Hepatocyte (in vitro differentiated cells): ENCODE results near the gene FSTL3. TPM values are rescaled to one million over a fixed set of nuclear protein-coding genes. Genes with fewer than 3 reads are reported as not detected.

Experiments used
- DNase-seq: peaks from one replicate; pipeline ENCODE4 v3.0.0-alpha.2; 2016; ENCODE audit warnings: low spot score
- H2AFZ ChIP-seq: fragments of 200-600 bp; sonication (generic); 2 replicates; pipeline ENCODE4 v1.6.0; 2016; ENCODE audit warnings: antibody characterized with exemption, mild to moderate bottlenecking
- H3K27ac ChIP-seq: fragments of 200-600 bp; sonication (generic); 2 replicates; pipeline ENCODE4 v1.5.1; 2016; ENCODE audit warnings: mild to moderate bottlenecking
- H3K27me3 ChIP-seq: fragments of 200-600 bp; sonication (generic); 2 replicates; pipeline ENCODE4 v1.6.1; 2016
- H3K36me3 ChIP-seq: fragments of 200-600 bp; sonication (generic); replicated peaks from 2 replicates; pipeline ENCODE4 v1.5.1; 2016; ENCODE audit warnings: low read depth; ENCODE audit not compliant: insufficient read depth
- H3K4me1 ChIP-seq: fragments of 200-600 bp; sonication (generic); 2 replicates; pipeline ENCODE4 v1.5.1; 2016; ENCODE audit warnings: mild to moderate bottlenecking, moderate library complexity; ENCODE audit not compliant: insufficient read depth
- H3K4me2 ChIP-seq: fragments of 200-600 bp; sonication (generic); 2 replicates; pipeline ENCODE4 v1.6.0; 2016
- H3K4me3 ChIP-seq: fragments of 200-600 bp; sonication (generic); 2 replicates; pipeline ENCODE4 v1.5.1; 2016; ENCODE audit warnings: mild to moderate bottlenecking
- H3K79me2 ChIP-seq: fragments of 200-600 bp; sonication (generic); 2 replicates; pipeline ENCODE4 v1.6.0; 2017; ENCODE audit warnings: mild to moderate bottlenecking
- H3K9me2 ChIP-seq: fragments of 200-600 bp; sonication (generic); replicated peaks from 2 replicates; pipeline ENCODE4 v1.6.0; 2017; ENCODE audit warnings: mild to moderate bottlenecking; ENCODE audit not compliant: insufficient read depth
- H3K9me3 ChIP-seq: fragments of 200-600 bp; sonication (generic); 2 replicates; pipeline ENCODE4 v1.5.1; 2016; ENCODE audit warnings: low read depth, mild to moderate bottlenecking
- H4K20me1 ChIP-seq: fragments of 200-600 bp; sonication (generic); 2 replicates; pipeline ENCODE4 v1.6.0; 2016; ENCODE audit warnings: mild to moderate bottlenecking; ENCODE audit not compliant: insufficient read depth, poor library complexity, severe bottlenecking
- CTCF ChIP-seq: fragments of 200-600 bp; sonication (generic); IDR thresholded peaks from 2 replicates; pipeline ENCODE4 v1.5.1; 2016; ENCODE audit warnings: antibody characterized with exemption, mild to moderate bottlenecking; ENCODE audit not compliant: poor library complexity
- EZH2 ChIP-seq: fragments of 200-600 bp; sonication (generic); IDR thresholded peaks from 2 replicates; pipeline ENCODE4 v1.6.1; 2016; ENCODE audit warnings: antibody characterized with exemption, mild to moderate bottlenecking, borderline replicate concordance
- EZH2phosphoT487 ChIP-seq: fragments of 200-600 bp; sonication (generic); IDR thresholded peaks from one replicate; pipeline ENCODE4 v1.6.1; 2018; ENCODE audit warnings: antibody characterized with exemption, mild to moderate bottlenecking, low read depth, moderate library complexity; ENCODE audit not compliant: unreplicated experiment, severe bottlenecking
- WGBS: methylation state at CpG from one replicate; pipeline ENCODE4 v1.1.6; 2016; ENCODE audit warnings: low lambda C conversion rate; ENCODE audit errors: missing lambda C conversion rate; 5-methylcytosine and 5-hydroxymethylcytosine counted together
- polyA plus RNA-seq: library from polyadenylated mRNA; unstranded; fragments of >200 nt; fragmentation: Nextera tagmentation; extraction: Ambion mirVana; gene quantifications from 2 replicates; pipeline ENCODE4 v1.2.1, GENCODE V29; 2016
- total RNA-seq: library from RNA; depleted of rRNA; stranded (reverse); fragments of >200 nt; gene quantifications from 2 replicates; pipeline ENCODE4 v1.2.3, GENCODE V29; 2014

Gene FSTL3
- total and polyA plus RNA-seq, 2 experiments from 2014 or later = 131 to 171 TPM

- Histone ChIP-seq H3K4me2 (peak within 1 kb of the TSS; percentile 98), H3K9me3 (no peaks in the 10 kb centered on the region), H3K27me3 (no peaks in the 10 kb centered on the region), H3K4me3 (peak within 1 kb of the TSS; percentile 85), H3K9me2 (no peaks in the 10 kb centered on the region), H3K36me3 (no peaks in the 10 kb centered on the region), H3K79me2 (peaks cover 43% of the 10 kb centered on the region), H2AFZ (peak within 1 kb of the TSS; percentile 94), H3K4me1 (peaks cover 19% of the 10 kb centered on the region), H4K20me1 (no peaks in the 10 kb centered on the region), H3K27ac (peak within 1 kb of the TSS; percentile 75)
- peak; percentile 80 for DNase-seq
- TF ChIP-seq EZH2phosphoT487 (no peak), CTCF (peak; percentile 31), EZH2 (no peak)
- 44% methylated on average over 15 of the region's 93 CpGs for WGBS
Observed at GRCh38 chr19:708154-709143, 32.3 kb downstream of the FSTL3 start, which contains the start of gene PALM. PALM (plus strand) TSS chr19:708935; CDS start chr19:709147, 212 bp downstream.

GRCh38 chr19:709196-709964, 33.2 kb downstream of the FSTL3 start:
- H3K9me2 ChIP-seq = no peaks in the 10 kb centered on the region
- 21% methylated on average over 20 of the region's 78 CpGs for WGBS
- no peaks in the 10 kb centered on the region for H3K27me3 ChIP-seq
- peak overlapping the region; percentile 85 for H3K4me3 ChIP-seq
- no peaks in the 10 kb centered on the region for H4K20me1 ChIP-seq
- TF ChIP-seq CTCF = no peak
- H3K4me1 ChIP-seq = peaks cover 19% of the 10 kb centered on the region
- peak; percentile 42 for DNase-seq
- peak overlapping the region; percentile 71 for H3K27ac ChIP-seq
- no peak overlapping the region for H2AFZ ChIP-seq
- no peaks in the 10 kb centered on the region for H3K9me3 ChIP-seq
- H3K36me3 ChIP-seq = no peaks in the 10 kb centered on the region
- H3K79me2 ChIP-seq = peaks cover 45% of the 10 kb centered on the region
- peak overlapping the region; percentile 98 for H3K4me2 ChIP-seq

- WGBS = 40% methylated on average over 14 of the region's 27 CpGs
- peak overlapping the region; percentile 98 for H3K4me2 ChIP-seq
- peak overlapping the region; percentile 71 for H3K27ac ChIP-seq
Observed at GRCh38 chr19:709965-710571, 33.9 kb downstream of the FSTL3 start.

More at GRCh38 chr19:709965-710571, 33.9 kb downstream of the FSTL3 start:
- TF ChIP-seq EZH2phosphoT487 (no peak), CTCF (no peak), EZH2 (no peak)
- Histone ChIP-seq H3K9me2 (no peaks in the 10 kb centered on the region), H3K4me1 (peaks cover 19% of the 10 kb centered on the region), H3K4me3 (peak overlapping the region; percentile 85), H3K79me2 (peaks cover 51% of the 10 kb centered on the region), H2AFZ (no peak overlapping the region), H3K36me3 (no peaks in the 10 kb centered on the region), H4K20me1 (no peaks in the 10 kb centered on the region), H3K9me3 (no peaks in the 10 kb centered on the region), H3K27me3 (no peaks in the 10 kb centered on the region)
- peak; percentile 45 for DNase-seq
